ENCODE results near the gene RANBP3L.
"Not testable (repeated sequence)": the region's sequence is repeated elsewhere in the genome, so short reads cannot be mapped to it uniquely, and the experiment has no call there.

Gene RANBP3L

GRCh38 chr5:36202521-36202961 lies 99.2 kb downstream of the RANBP3L start:
- DNase-seq = no peak

- DNase-seq = no peak
Observed at GRCh38 chr5:36200513-36200912, 101.2 kb downstream of the RANBP3L start.

GRCh38 chr5:36199620-36200019 lies 102.1 kb downstream of the RANBP3L start:
- no peak for DNase-seq

- DNase-seq = not testable (repeated sequence)
Observed at GRCh38 chr5:36198783-36199182, 102.9 kb downstream of the RANBP3L start.

All from effector CD8-positive, alpha-beta T cell (primary cell).